SK-N-DZ (cell line): ENCODE data around the gene THTPA.

Experiments used
- DNase-seq: peaks from one replicate; pipeline ENCODE4 v3.0.0-alpha.2; 2015; ENCODE audit warnings: low spot score

The THTPA gene

GRCh38 chr14:23567186-23568020, 11.3 kb downstream of the THTPA start, which contains the start of gene AP1G2:
TSS of gene AP1G2 (minus strand) at chr14:23567791. CDS start at chr14:23567314, 477 bp downstream.
- peak; percentile 93 for DNase-seq

DNA sequence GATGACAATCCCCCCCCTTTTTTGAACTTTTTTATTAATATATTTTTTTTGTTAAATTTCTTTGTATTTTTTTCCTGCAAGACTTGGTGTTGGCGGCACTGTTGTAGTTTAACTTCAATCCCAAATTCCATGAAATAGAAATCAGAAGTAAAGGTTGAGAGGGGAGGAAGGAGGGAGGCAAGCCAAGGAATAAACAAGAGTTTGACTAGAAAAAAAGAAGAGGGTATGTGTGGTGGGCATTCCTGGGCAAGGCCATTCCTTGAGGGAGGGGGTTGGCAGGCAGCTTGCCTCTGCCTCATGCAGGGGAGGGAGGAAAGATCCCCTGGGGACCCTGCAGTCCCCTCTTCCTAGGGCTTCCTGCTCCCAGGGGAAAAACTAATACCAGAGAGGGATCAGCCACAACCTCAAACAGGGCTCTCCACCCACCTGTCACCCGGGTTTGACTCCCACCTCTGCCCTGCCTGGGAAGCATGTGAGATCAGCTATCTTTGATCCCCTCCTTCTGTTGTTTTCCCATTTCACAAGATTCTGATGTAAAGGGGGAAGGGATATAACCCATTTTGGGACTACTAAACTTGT, 12.0 kb downstream of the THTPA start:
- DNase-seq, result no peak

DNA sequence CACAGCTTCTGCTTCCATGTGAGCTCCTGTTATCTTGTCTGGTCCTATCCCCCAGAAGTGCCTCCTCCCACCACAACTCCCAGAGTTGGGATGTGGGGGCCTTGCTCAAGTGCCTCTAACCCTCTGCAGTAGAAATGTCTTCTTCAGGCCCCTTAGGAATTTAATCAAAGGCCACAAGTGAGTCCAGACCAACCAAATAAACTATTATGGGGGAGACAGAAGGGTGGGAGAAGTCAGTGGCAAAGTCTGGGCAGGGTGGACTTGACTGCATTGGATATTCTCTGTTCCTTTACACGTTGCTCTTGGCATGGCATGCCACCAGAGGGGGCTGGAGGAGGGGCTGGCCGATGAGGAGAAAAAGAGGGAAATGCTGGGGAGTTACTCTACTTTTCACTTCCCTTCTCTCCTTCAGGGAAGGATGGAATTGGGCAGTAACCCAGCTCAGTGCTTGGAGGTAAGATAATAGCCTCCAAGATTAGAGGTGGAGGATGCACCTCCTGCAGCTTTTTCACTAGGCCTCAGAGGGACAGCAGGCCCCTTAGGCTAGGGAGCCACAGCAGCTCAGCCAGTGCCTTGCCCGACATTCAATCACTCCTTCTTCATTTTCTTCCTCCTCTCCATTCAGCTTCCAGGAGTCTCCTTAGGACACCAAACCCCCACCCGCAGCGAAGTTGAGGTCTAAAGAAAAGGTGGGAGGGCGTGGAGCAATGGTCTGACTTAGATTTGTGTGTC, 12.7 kb downstream of the THTPA start:
- peak; percentile 62 for DNase-seq

GRCh38 chr14:23569443-23570151, 13.5 kb downstream of the THTPA start:
- DNase-seq, result peak; percentile 95

GRCh38 chr14:23570806-23571483, 14.9 kb downstream of the THTPA start:
- DNase-seq, result no peak

GRCh38 chr14:23571701-23572523, 15.8 kb downstream of the THTPA start:
- no peak for DNase-seq

- DNase-seq, result no peak
Observed at GRCh38 chr14:23572524-23572828, 16.4 kb downstream of the THTPA start.

DNA sequence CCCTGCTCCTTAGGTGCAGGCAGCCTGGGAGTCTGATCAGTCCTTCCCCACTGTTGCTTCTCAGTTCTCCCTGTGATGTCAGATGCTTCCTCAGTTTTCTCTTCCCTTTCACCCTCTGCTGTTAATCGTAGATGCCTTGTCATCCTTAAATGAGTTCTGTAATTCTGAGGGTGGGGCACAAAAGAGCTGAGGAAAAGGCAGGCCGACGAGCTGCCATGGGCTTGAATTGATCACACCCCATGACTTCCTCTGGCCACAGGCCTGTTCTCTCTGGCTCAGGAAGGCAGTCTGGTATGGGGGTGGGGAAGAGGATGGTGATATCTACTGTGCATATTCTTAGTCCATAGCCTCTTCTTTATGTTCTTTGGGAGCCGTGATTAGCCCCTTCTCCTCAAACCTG, 16.8 kb downstream of the THTPA start:
- DNase-seq, result no peak

- no peak for DNase-seq
Observed at GRCh38 chr14:23573384-23574015, 17.4 kb downstream of the THTPA start.

GRCh38 chr14:23577004-23577681, 21.1 kb downstream of the THTPA start:
- DNase-seq, result peak; percentile 48

- peak; percentile 68 for DNase-seq
Observed at GRCh38 chr14:23577710-23578392, 21.8 kb downstream of the THTPA start.

GRCh38 chr14:23578560-23579310, 22.7 kb downstream of the THTPA start, which contains the start of gene JPH4:
TSS of gene JPH4 (minus strand) at chr14:23578790. CDS start at chr14:23577453, 1,337 bp downstream.
- DNase-seq, result peak; percentile 76

DNA sequence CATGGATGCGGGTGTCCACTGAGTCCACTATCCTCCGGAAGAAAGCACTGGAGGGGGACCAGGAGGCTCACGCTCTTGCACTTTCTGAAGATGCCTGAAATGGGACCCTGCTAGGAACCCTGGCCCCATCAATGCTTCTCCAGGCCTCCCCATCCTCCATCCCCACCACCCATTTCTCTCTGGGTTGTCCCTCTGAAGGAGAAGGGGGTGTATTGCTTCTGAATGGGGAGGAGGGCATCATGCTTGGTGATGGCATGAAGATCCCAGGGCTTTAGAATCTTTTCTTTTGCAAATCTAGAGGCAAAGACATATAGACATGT, 23.2 kb downstream of the THTPA start:
- DNase-seq, result no peak

DNA sequence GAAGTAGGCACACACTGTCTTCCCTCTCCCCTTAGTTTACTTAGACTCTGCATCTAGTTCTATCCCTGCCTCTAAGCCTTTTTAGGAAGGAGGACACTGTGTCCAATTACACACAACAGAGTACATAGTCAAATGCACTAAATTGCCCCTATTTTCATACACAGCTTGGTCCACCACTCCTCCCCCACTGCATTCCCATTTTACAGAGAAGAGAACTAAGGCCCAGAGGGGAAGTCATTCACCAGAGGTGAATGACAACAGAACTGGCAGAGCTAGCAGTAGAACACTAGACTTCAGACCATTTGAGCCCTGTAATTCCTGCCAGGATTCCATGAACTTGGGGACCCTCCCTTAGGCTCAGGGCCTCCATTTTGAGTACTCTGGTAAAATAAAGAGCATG, 23.7 kb downstream of the THTPA start:
- no peak for DNase-seq

- DNase-seq, result no peak
Observed at GRCh38 chr14:23580152-23580926, 24.3 kb downstream of the THTPA start.

GRCh38 chr14:23580948-23581281, 24.8 kb downstream of the THTPA start:
- peak; percentile 37 for DNase-seq
